GM23338 (cell line): ENCODE results near the gene MNX1. TPM values are rescaled to one million over a fixed set of nuclear protein-coding genes. Genes with fewer than 3 reads are reported as not detected.

Source experiments
- ATAC-seq: fragments of 200-7000 bp; cut with Tn5 transposase; 3 replicates; pipeline ENCODE4 v1.9.1; 2020
- DNase-seq: peaks from one replicate; pipeline ENCODE4 v3.0.0-alpha.2; 2015; ENCODE audit warnings: low spot score
- H2AFZ ChIP-seq: fragments of 200-600 bp; sonication (generic); 2 replicates; pipeline ENCODE4 v1.8.0; 2016; ENCODE audit warnings: antibody characterized with exemption, mild to moderate bottlenecking, moderate library complexity
- H3F3A ChIP-seq: fragments of 200-600 bp; sonication (generic); replicated peaks from 2 replicates; pipeline ENCODE4 v1.8.0; 2017; ENCODE audit warnings: antibody characterized with exemption, mixed run types, low read depth
- H3K27ac ChIP-seq: fragments of 200-600 bp; sonication (generic); 2 replicates; pipeline ENCODE4 v1.6.1; 2016; ENCODE audit warnings: low read depth
- H3K27me3 ChIP-seq: fragments of 200-600 bp; sonication (generic); 2 replicates; pipeline ENCODE4 v1.8.0; 2016; ENCODE audit warnings: mild to moderate bottlenecking, mixed run types, moderate library complexity; ENCODE audit not compliant: insufficient read depth
- H3K36me3 ChIP-seq: fragments of 200-600 bp; sonication (generic); 2 replicates; pipeline ENCODE4 v1.8.0; 2016; ENCODE audit warnings: mild to moderate bottlenecking; ENCODE audit not compliant: insufficient read depth
- H3K4me1 ChIP-seq: fragments of 200-600 bp; sonication (generic); 2 replicates; pipeline ENCODE4 v1.8.0; 2016; ENCODE audit warnings: mild to moderate bottlenecking, moderate library complexity; ENCODE audit not compliant: insufficient read depth
- H3K4me2 ChIP-seq: fragments of 200-600 bp; sonication (generic); 2 replicates; pipeline ENCODE4 v1.7.1; 2017; ENCODE audit warnings: mixed run types
- H3K4me3 ChIP-seq: fragments of 200-600 bp; sonication (generic); 2 replicates; pipeline ENCODE4 v1.6.1; 2016; ENCODE audit warnings: mixed run types
- H3K79me2 ChIP-seq: fragments of 200-600 bp; sonication (generic); replicated peaks from 2 replicates; pipeline ENCODE4 v1.8.0; 2017; ENCODE audit warnings: mild to moderate bottlenecking; ENCODE audit not compliant: insufficient read depth
- H3K9me2 ChIP-seq: fragments of 200-600 bp; sonication (generic); 2 replicates; pipeline ENCODE4 v1.8.0; 2017; ENCODE audit not compliant: insufficient read depth
- H4K20me1 ChIP-seq: fragments of 200-600 bp; sonication (generic); replicated peaks from 2 replicates; pipeline ENCODE4 v1.8.0; 2017; ENCODE audit warnings: mild to moderate bottlenecking; ENCODE audit not compliant: insufficient read depth
- H3K27ac Mint-ChIP-seq: 2 replicates; pipeline ENCODE4 v1.8.0; 2020; ENCODE audit warnings: inconsistent platforms, mild to moderate bottlenecking, moderate library complexity, mixed read lengths
- H3K27me3 Mint-ChIP-seq: 3 replicates; pipeline ENCODE4 v1.8.0; 2022; ENCODE audit warnings: low read depth, mild to moderate bottlenecking, moderate library complexity, mixed read lengths, inconsistent platforms; ENCODE audit not compliant: insufficient read depth, poor library complexity
- H3K36me3 Mint-ChIP-seq: 3 replicates; pipeline ENCODE4 v1.8.0; 2021; ENCODE audit warnings: low read depth, mild to moderate bottlenecking, inconsistent platforms, moderate library complexity, mixed read lengths
- H3K4me1 Mint-ChIP-seq: 3 replicates; pipeline ENCODE4 v1.8.0; 2020; ENCODE audit warnings: mild to moderate bottlenecking, inconsistent platforms, mixed read lengths
- H3K4me3 Mint-ChIP-seq: 3 replicates; pipeline ENCODE4 v1.8.0; 2021; ENCODE audit warnings: moderate library complexity, mild to moderate bottlenecking, inconsistent platforms, mixed read lengths
- H3K9me3 Mint-ChIP-seq: 3 replicates; pipeline ENCODE4 v1.8.0; 2020; ENCODE audit warnings: moderate library complexity, mild to moderate bottlenecking, inconsistent platforms, mixed read lengths
- CREB1 ChIP-seq: fragments of 250-450 bp; sonication (Bioruptor Pico); IDR thresholded peaks from 2 replicates; pipeline ENCODE4 v1.5.0; 2020; ENCODE audit warnings: low read depth, mild to moderate bottlenecking, moderate library complexity
- CTCF ChIP-seq, 2 experiments: fragments of 200-600 bp in 1 of 2; sonication (generic) in 1 of 2; conservative IDR thresholded peaks; 2 replicates each; pipeline versions ENCODE4 v1.5.1 to v1.6.1; 2016 to 2017; ENCODE audit warnings: antibody characterized with exemption in 2 of 2, low read depth in 2 of 2, mild to moderate bottlenecking in 2 of 2, moderate library complexity in 1 of 2
- ETS1 ChIP-seq: IDR thresholded peaks from 2 replicates; pipeline ENCODE4 v1.6.1; 2016; ENCODE audit warnings: antibody characterized with exemption
- EZH2 ChIP-seq: fragments of 200-600 bp; sonication (generic); IDR thresholded peaks from one replicate; pipeline ENCODE4 v1.8.0; 2017; ENCODE audit warnings: antibody characterized with exemption, mild to moderate bottlenecking, low read depth; ENCODE audit not compliant: unreplicated experiment
- EZH2phosphoT487 ChIP-seq: fragments of 200-600 bp; sonication (generic); IDR thresholded peaks from one replicate; pipeline ENCODE4 v1.8.1; 2018; ENCODE audit warnings: antibody characterized with exemption; ENCODE audit not compliant: unreplicated experiment
- JUNB ChIP-seq: IDR thresholded peaks from one replicate; pipeline ENCODE4 v1.6.1; 2016; ENCODE audit warnings: antibody characterized with exemption; ENCODE audit not compliant: unreplicated experiment
- NANOG ChIP-seq: IDR thresholded peaks from 2 replicates; pipeline ENCODE4 v1.6.1; 2016; ENCODE audit warnings: antibody characterized with exemption, borderline replicate concordance
- REST ChIP-seq: IDR thresholded peaks from one replicate; pipeline ENCODE4 v1.6.1; 2018; ENCODE audit warnings: antibody characterized with exemption; ENCODE audit not compliant: unreplicated experiment
- STAT1 ChIP-seq: IDR thresholded peaks from one replicate; pipeline ENCODE4 v1.6.1; 2016; ENCODE audit warnings: antibody characterized with exemption; ENCODE audit not compliant: unreplicated experiment
- ZNF114 ChIP-seq: fragments of 250-450 bp; sonication (Bioruptor Pico); IDR thresholded peaks from 2 replicates; pipeline ENCODE4 v1.5.0; 2020; ENCODE audit warnings: mild to moderate bottlenecking, moderate library complexity
- ZNF331 ChIP-seq: fragments of 250-450 bp; sonication (Bioruptor Pico); IDR thresholded peaks from 2 replicates; pipeline ENCODE4 v1.5.0; 2020; ENCODE audit warnings: low read depth, mild to moderate bottlenecking, moderate library complexity
- polyA plus RNA-seq: library from polyadenylated mRNA; unstranded; fragments of >200 nt; fragmentation: Nextera tagmentation; extraction: Ambion mirVana; gene quantifications from 2 replicates; pipeline ENCODE4 v1.2.1, GENCODE V29; 2016
- total RNA-seq: library from RNA; depleted of rRNA; stranded (reverse); fragments of >200 nt; shearing (Covaris generic); gene quantifications from 2 replicates; pipeline ENCODE4 v1.2.3, GENCODE V29; 2014

MNX1 gene
- total and polyA plus RNA-seq, 2 experiments from 2014 or later = 0.14 to 0.24 TPM

- no peaks in the 10 kb centered on the region; the same call in 1 of the 2 replicates for H3K4me1 ChIP-seq
- Mint-ChIP-seq H3K27me3 (peaks cover 41% of the 10 kb centered on the region), H3K36me3 (no peaks in the 10 kb centered on the region), H3K4me1 (no peaks in the 10 kb centered on the region; the same call in 2 of the 3 replicates), H3K27ac (no peak overlapping the region), H3K9me3 (no peaks in the 10 kb centered on the region; the same call in 2 of the 3 replicates), H3K4me3 (no peak overlapping the region)
- ATAC-seq (peak; percentile 81), DNase-seq (peak; percentile 40)
- no peak overlapping the region for H3K4me3 ChIP-seq
- H4K20me1 ChIP-seq = peaks cover 14% of the 10 kb centered on the region
- no peak overlapping the region for H3K4me2 ChIP-seq
- no peaks in the 10 kb centered on the region for H3K79me2 ChIP-seq
- no peaks in the 10 kb centered on the region for H3K36me3 ChIP-seq
- peaks cover 36% of the 10 kb centered on the region for H3K27me3 ChIP-seq
- H3K27ac ChIP-seq = no peak overlapping the region
- TF ChIP-seq CTCF (conservative IDR thresholded peaks at IDR 0.05; ENCODE audit: low read depth in 2 of 2) (peak in 1 of 2 experiments; percentile 28; a peak in 1 of 4 replicates), REST (no peak), CREB1 (CRISPR knock-in tag) (no peak)
- no peak overlapping the region for H2AFZ ChIP-seq
- H3K9me2 ChIP-seq = no peaks in the 10 kb centered on the region
- no peaks in the 10 kb centered on the region for H3F3A ChIP-seq
These were observed 17.2 kb downstream of the MNX1 start for GRCh38 chr7:156993021-156993924.

GRCh38 chr7:156989766-156990535, 20.5 kb downstream of the MNX1 start:
- Mint-ChIP-seq H3K27me3 (peaks cover 17% of the 10 kb centered on the region), H3K4me3 (no peak overlapping the region), H3K9me3 (no peaks in the 10 kb centered on the region), H3K27ac (no peak overlapping the region), H3K4me1 (no peaks in the 10 kb centered on the region; the same call in 2 of the 3 replicates), H3K36me3 (no peaks in the 10 kb centered on the region)
- no peak for ATAC-seq
- no peaks in the 10 kb centered on the region for H3K36me3 ChIP-seq
- no peak overlapping the region for H2AFZ ChIP-seq
- peaks cover 6% of the 10 kb centered on the region for H3K27me3 ChIP-seq
- no peaks in the 10 kb centered on the region; the same call in 1 of the 2 replicates for H4K20me1 ChIP-seq
- no peak overlapping the region for H3K4me2 ChIP-seq
- no peaks in the 10 kb centered on the region for H3K79me2 ChIP-seq
- H3K9me2 ChIP-seq = no peaks in the 10 kb centered on the region
- H3K4me1 ChIP-seq = no peaks in the 10 kb centered on the region; the same call in 1 of the 2 replicates
- no peak overlapping the region for H3K27ac ChIP-seq
- H3F3A ChIP-seq = no peaks in the 10 kb centered on the region
- DNase-seq = no peak
- no peak overlapping the region for H3K4me3 ChIP-seq
- TF ChIP-seq EZH2phosphoT487 (no peak), ZNF114 (no peak), STAT1 (no peak), EZH2 (no peak), ZNF331 (CRISPR knock-in tag) (no peak), CREB1 (CRISPR knock-in tag) (no peak), NANOG (no peak), JUNB (no peak), ETS1 (no peak)
